ENCODE results near the gene CTXND1. TPM values are rescaled to one million over a fixed set of nuclear protein-coding genes. Genes with fewer than 3 reads are reported as not detected.

CTXND1 gene
- total RNA-seq, 6 experiments from 2014 or later: 2.7 to 10.1 (median 4.5) TPM

GRCh38 chr15:80173022-80173759 lies 78.8 kb downstream of the CTXND1 start:
- ATAC-seq (peak; percentile 63 to 78 (median 70)), DNase-seq (peak; percentile 80 to 93 (median 90))
- intact Hi-C loops (cut with DNase I): loop anchor here (10.0 kb wide), 1 partner anchor 108 kb away; no protein-coding TSS in a partner anchor
- H3K4me3 ChIP-seq: no peak overlapping the region
- TF ChIP-seq, protein P1, sequence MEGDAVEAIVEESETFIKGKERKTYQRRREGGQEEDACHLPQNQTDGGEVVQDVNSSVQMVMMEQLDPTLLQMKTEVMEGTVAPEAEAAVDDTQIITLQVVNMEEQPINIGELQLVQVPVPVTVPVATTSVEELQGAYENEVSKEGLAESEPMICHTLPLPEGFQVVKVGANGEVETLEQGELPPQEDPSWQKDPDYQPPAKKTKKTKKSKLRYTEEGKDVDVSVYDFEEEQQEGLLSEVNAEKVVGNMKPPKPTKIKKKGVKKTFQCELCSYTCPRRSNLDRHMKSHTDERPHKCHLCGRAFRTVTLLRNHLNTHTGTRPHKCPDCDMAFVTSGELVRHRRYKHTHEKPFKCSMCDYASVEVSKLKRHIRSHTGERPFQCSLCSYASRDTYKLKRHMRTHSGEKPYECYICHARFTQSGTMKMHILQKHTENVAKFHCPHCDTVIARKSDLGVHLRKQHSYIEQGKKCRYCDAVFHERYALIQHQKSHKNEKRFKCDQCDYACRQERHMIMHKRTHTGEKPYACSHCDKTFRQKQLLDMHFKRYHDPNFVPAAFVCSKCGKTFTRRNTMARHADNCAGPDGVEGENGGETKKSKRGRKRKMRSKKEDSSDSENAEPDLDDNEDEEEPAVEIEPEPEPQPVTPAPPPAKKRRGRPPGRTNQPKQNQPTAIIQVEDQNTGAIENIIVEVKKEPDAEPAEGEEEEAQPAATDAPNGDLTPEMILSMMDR (IDR thresholded peaks at IDR 0.05): peak; percentile 75 to 88 (median 82)
- no peak for TF ChIP-seq POLR2A (IDR thresholded peaks at IDR 0.05)
- H3K27ac ChIP-seq: peak overlapping the region in 2 of 3 donors; percentile 52 to 58
- H3K9me3 ChIP-seq: no peaks in the 10 kb centered on the region
- H3K27me3 ChIP-seq: no peaks in the 10 kb centered on the region
- 18% methylated on average over 7 of the region's 10 CpGs for WGBS (ENCODE audit: insufficient coverage, low coverage, low lambda C conversion rate, missing lambda C conversion rate)
- H3K36me3 ChIP-seq: peaks cover 0 to 42% (median 13%) of the 10 kb centered on the region in 4 donors
- H3K4me1 ChIP-seq: peaks cover 0 to 73% (median 36%) of the 10 kb centered on the region in 4 donors

DNA sequence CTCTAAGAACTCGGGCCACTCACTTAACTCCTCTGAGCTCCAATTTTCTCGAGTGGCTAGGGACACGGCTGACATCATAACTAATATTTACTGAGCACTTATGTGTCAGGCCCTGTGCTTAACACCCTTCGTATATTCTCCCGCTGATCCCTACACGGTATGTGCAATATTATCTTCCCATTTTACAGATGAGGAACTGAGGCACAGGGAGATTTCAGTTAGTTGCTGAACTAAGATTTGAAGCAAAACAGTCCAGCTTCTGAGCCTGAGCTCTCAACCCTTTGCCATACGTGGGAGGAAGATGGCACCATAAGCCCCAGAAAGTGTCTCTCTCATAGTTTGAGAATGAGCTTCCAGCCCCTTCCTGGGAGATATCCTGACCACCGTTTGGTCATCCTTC lies 79.6 kb downstream of the CTXND1 start:
- TF ChIP-seq, protein P1 (IDR thresholded peaks at IDR 0.05): no peak
- no peak for TF ChIP-seq POLR2A (IDR thresholded peaks at IDR 0.05)
- Histone ChIP-seq H3K4me3 (peak overlapping the region in 1 of 3 donors; percentile 16), H3K36me3 (peaks cover 0 to 40% (median 13%) of the 10 kb centered on the region in 4 donors), H3K9me3 (no peaks in the 10 kb centered on the region), H3K27ac (peak overlapping the region; percentile 40 to 58 (median 50)), H3K4me1 (peaks cover 0 to 73% (median 36%) of the 10 kb centered on the region in 4 donors), H3K27me3 (no peaks in the 10 kb centered on the region)
- DNase-seq (no peak), ATAC-seq (no peak)
- WGBS (ENCODE audit: insufficient coverage, low coverage, low lambda C conversion rate, missing lambda C conversion rate): 32% methylated on average over 7 of the region's 8 CpGs
- intact Hi-C loops (cut with DNase I): loop anchor here (10.0 kb wide), 1 partner anchor 108 kb away; no protein-coding TSS in a partner anchor

DNA sequence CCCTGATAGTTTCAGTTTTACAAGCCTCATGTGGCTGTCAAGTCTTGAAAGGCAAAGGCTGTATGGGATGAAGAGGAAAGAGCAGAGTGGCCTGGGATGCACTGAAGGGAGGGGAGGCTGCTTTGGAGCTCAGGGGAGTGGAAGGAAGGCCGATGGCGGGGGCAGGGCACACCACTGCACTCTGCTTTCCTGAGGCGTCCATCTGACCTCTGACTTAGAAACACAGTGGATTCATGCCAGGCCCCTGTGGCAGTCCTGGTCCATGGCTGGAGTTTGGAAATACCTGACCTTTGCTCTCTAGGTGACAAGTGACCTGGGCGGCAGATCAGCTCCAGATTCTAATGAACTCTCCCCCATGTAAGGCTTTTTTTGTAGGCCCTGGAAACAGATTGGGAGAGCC lies 80.2 kb downstream of the CTXND1 start:
- no CpG with 5 or more reads among the region's 4 CpGs for WGBS (ENCODE audit: insufficient coverage, low coverage, low lambda C conversion rate, missing lambda C conversion rate)
- peaks cover 0 to 71% (median 33%) of the 10 kb centered on the region in 4 donors for H3K4me1 ChIP-seq

DNA sequence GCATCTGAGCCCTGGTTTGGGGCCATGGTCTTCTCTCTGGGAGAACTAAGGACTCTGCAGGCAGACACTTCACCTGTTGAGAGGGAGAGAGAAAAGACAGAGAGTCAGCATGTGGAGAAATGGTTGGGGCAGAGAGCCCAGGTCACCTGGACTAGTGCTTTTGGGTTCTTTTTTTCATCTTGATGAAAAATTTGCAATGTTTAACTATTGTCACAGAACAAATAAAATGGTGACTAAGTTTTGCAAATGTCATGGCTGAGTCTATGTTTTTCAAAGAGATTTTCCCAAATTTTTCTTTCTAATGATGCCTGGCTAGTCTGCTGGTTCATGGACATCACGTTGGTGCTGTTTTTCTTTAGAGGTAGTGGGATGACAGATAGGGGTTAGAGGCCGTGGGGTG lies 81.4 kb downstream of the CTXND1 start:
- peaks cover 0 to 60% (median 31%) of the 10 kb centered on the region in 4 donors for H3K4me1 ChIP-seq
- ATAC-seq (peak in 2 of 4 donors; percentile 2 to 16), DNase-seq (no peak)
- intact Hi-C loops (cut with DNase I): loop anchor here (10.0 kb wide), 1 partner anchor 106 kb away; no protein-coding TSS in a partner anchor
- no peaks in the 10 kb centered on the region for H3K27me3 ChIP-seq
- H3K4me3 ChIP-seq: no peak overlapping the region
- 40% methylated on average over 2 of the region's 2 CpGs for WGBS (ENCODE audit: insufficient coverage, low coverage, low lambda C conversion rate, missing lambda C conversion rate)
- H3K9me3 ChIP-seq: no peaks in the 10 kb centered on the region
- H3K27ac ChIP-seq: peak overlapping the region in 1 of 3 donors; percentile 43
- no peak for TF ChIP-seq POLR2A (IDR thresholded peaks at IDR 0.05)
- TF ChIP-seq, protein P1 (IDR thresholded peaks at IDR 0.05): no peak
- peaks cover 0 to 34% (median 9%) of the 10 kb centered on the region in 4 donors for H3K36me3 ChIP-seq

More for the DNA sequence above, 80.2 kb downstream of the CTXND1 start:
- H3K4me3 ChIP-seq: no peak overlapping the region
- H3K27me3 ChIP-seq: no peaks in the 10 kb centered on the region
- DNase-seq (peak; percentile 80 to 95 (median 90)), ATAC-seq (peak; percentile 69 to 80 (median 74))
- H3K36me3 ChIP-seq: peaks cover 0 to 34% (median 10%) of the 10 kb centered on the region in 4 donors
- intact Hi-C loops (cut with DNase I): loop anchor here (10.0 kb wide), 1 partner anchor 107 kb away; no protein-coding TSS in a partner anchor
- no peak for TF ChIP-seq POLR2A (IDR thresholded peaks at IDR 0.05)
- TF ChIP-seq, protein P1 (IDR thresholded peaks at IDR 0.05): no peak
- H3K27ac ChIP-seq: peak overlapping the region; percentile 40 to 58 (median 50)
- no peaks in the 10 kb centered on the region for H3K9me3 ChIP-seq

All from right lobe of liver (tissue), 6 donors.